ENCODE data around the gene PIGZ.

PIGZ gene

DNA sequence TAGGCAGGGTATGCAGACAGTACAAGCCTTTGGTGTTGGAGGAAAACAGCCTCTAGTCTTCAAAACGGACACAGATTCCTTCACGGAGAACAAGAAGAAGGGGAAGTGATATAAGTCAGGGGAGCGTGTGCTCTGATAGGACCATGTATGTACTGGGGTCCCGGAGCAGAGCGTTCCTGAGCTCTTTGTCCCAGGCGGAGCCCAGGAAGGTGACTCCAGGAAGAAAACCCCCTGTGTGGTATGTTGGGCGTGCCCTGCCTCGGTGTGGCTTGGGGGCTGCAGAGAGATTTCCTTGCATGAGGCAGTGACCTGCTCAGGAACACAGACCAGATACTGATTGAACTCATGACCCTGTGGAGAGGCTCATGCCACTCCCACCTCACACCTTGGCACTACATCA is 39.3 kb upstream of the PIGZ start:
- Histone ChIP-seq H3K9me3 (ENCODE audit: control insufficient read depth, low read length) (no peaks in the 10 kb centered on the region), H3K4me3 (ENCODE audit: low read length) (no peak overlapping the region), H3K27me3 (ENCODE audit: control insufficient read depth, insufficient read depth, low read length) (peaks cover 6% of the 10 kb centered on the region), H3K9ac (ENCODE audit: low read length) (no peak overlapping the region), H3K4me1 (ENCODE audit: control insufficient read depth, insufficient read depth, low read length) (peaks cover 18% of the 10 kb centered on the region), H3K36me3 (ENCODE audit: control insufficient read depth, insufficient read depth, low read length) (no peaks in the 10 kb centered on the region)

DNA sequence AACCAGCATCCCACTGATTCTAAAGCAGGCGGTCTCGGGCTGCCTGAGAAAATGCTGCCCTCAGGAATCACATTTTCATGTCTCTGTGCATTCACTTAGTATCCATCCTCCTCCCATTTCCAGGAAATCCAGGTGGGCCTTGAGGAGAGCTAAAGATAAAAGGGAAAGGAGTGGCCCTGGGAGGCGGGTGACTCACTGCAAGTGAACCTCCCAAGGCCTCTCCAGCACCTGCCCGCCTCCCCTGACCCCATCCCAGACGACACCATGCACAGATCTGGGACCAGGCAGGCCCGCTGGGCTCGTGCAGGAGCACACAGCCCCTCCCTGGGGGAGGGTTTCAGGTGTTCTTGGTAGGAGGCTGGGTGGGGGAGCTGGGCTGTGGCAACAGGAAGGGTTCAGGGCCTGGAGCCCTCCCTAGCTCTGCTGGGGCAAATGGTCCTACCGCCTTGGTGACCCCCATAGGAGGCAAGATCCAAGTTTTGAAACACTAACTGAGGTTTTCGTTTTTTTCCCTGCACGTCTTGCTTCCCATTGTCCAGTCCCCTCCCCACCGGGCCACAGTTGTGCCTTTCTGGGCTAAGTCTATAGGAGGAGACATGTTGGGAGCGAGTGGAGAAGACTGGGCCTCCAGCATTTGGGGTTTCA is 38.8 kb upstream of the PIGZ start:
- Histone ChIP-seq H3K9ac (ENCODE audit: low read length) (no peak overlapping the region), H3K4me3 (ENCODE audit: low read length) (no peak overlapping the region), H3K27me3 (ENCODE audit: control insufficient read depth, insufficient read depth, low read length) (peaks cover 6% of the 10 kb centered on the region), H3K4me1 (ENCODE audit: control insufficient read depth, insufficient read depth, low read length) (peaks cover 18% of the 10 kb centered on the region), H3K36me3 (ENCODE audit: control insufficient read depth, insufficient read depth, low read length) (no peaks in the 10 kb centered on the region), H3K9me3 (ENCODE audit: control insufficient read depth, low read length) (no peaks in the 10 kb centered on the region)

DNA sequence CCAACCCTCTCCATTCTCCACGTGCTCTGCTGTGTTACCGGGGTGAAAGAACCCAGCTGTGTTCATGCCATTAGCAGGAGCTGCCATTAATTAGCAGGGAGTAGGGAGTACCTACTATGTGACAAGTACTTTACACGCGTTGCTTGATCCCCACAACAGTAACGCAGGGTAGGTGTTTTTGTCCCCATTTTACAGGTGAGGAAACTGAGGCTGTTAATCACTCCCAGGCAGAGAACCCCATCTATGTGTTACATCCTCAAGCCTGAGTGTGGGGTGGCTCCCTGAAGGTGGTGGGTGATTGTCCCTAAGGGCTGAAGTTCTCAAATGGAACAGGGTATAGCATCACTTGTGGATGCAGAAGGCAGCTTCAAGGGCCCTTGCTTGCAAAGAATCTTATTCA is 38.2 kb upstream of the PIGZ start:
- Histone ChIP-seq H3K36me3 (ENCODE audit: control insufficient read depth, insufficient read depth, low read length) (no peaks in the 10 kb centered on the region), H3K9ac (ENCODE audit: low read length) (no peak overlapping the region), H3K9me3 (ENCODE audit: control insufficient read depth, low read length) (no peaks in the 10 kb centered on the region), H3K4me1 (ENCODE audit: control insufficient read depth, insufficient read depth, low read length) (peaks cover 18% of the 10 kb centered on the region), H3K4me3 (ENCODE audit: low read length) (no peak overlapping the region), H3K27me3 (ENCODE audit: control insufficient read depth, insufficient read depth, low read length) (peaks cover 6% of the 10 kb centered on the region)

GRCh38 chr3:197006446-197006845 is 37.8 kb upstream of the PIGZ start:
- H3K36me3 ChIP-seq (ENCODE audit: control insufficient read depth, insufficient read depth, low read length) = no peaks in the 10 kb centered on the region

GRCh38 chr3:197003461-197004385 is 35.1 kb upstream of the PIGZ start:
- Histone ChIP-seq H3K9ac (ENCODE audit: low read length) (peak overlapping the region; percentile 73), H3K4me3 (ENCODE audit: low read length) (peak overlapping the region; percentile 20), H3K36me3 (ENCODE audit: control insufficient read depth, insufficient read depth, low read length) (no peaks in the 10 kb centered on the region), H3K27me3 (ENCODE audit: control insufficient read depth, insufficient read depth, low read length) (peaks cover 3% of the 10 kb centered on the region), H3K4me1 (ENCODE audit: control insufficient read depth, insufficient read depth, low read length) (peaks cover 18% of the 10 kb centered on the region), H3K9me3 (ENCODE audit: control insufficient read depth, low read length) (no peaks in the 10 kb centered on the region)

More at GRCh38 chr3:197006446-197006845, 37.8 kb upstream of the PIGZ start:
- H3K4me3 ChIP-seq (ENCODE audit: low read length) = no peak overlapping the region
- H3K27me3 ChIP-seq (ENCODE audit: control insufficient read depth, insufficient read depth, low read length) = peaks cover 6% of the 10 kb centered on the region
- H3K9ac ChIP-seq (ENCODE audit: low read length) = no peak overlapping the region
- H3K9me3 ChIP-seq (ENCODE audit: control insufficient read depth, low read length) = no peaks in the 10 kb centered on the region
- peaks cover 18% of the 10 kb centered on the region for H3K4me1 ChIP-seq (ENCODE audit: control insufficient read depth, insufficient read depth, low read length)

DNA sequence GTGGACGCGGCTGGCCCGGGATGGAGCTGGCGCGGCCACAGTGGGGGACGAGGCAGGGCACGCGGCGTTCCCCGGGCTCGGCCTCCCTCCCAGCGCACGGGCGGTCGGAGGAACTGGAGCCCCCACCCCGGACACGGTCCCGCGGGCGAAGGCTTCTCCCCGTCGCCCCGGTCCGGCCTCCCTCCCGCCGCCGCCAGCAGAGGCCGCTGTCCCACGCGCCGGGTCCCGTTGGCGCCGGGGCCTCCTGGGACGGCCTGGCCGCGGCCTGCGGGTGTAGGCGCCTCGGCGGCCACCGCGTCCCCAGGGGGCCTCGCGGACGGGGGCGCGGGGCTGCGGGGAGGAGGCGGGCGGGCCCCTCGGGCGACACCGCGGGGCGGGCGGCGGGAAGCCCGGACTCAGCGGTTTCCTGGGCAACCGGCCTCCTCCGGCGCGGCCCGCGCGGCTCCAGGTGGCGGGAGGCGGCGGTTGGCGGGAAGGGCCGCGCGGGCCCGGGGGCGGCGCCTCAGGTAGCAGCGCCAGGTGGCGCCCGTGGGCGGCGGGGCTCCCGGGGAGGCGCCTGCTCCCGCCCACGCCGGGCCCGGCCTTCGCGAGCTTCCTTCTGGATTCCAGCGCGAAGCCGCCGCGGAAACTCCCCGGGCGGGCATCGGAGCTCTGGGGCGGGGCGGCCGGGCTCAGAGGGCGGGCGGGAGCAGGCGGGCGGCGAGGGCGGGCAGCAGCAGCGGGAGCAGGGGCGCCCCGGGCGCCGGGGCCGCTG is 34.2 kb upstream of the PIGZ start:
- Histone ChIP-seq H3K4me3 (ENCODE audit: low read length) (no peak overlapping the region), H3K27me3 (ENCODE audit: control insufficient read depth, insufficient read depth, low read length) (peaks cover 3% of the 10 kb centered on the region), H3K4me1 (ENCODE audit: control insufficient read depth, insufficient read depth, low read length) (peaks cover 18% of the 10 kb centered on the region), H3K9me3 (ENCODE audit: control insufficient read depth, low read length) (no peaks in the 10 kb centered on the region), H3K36me3 (ENCODE audit: control insufficient read depth, insufficient read depth, low read length) (no peaks in the 10 kb centered on the region), H3K9ac (ENCODE audit: low read length) (peak overlapping the region; percentile 67)

DNA sequence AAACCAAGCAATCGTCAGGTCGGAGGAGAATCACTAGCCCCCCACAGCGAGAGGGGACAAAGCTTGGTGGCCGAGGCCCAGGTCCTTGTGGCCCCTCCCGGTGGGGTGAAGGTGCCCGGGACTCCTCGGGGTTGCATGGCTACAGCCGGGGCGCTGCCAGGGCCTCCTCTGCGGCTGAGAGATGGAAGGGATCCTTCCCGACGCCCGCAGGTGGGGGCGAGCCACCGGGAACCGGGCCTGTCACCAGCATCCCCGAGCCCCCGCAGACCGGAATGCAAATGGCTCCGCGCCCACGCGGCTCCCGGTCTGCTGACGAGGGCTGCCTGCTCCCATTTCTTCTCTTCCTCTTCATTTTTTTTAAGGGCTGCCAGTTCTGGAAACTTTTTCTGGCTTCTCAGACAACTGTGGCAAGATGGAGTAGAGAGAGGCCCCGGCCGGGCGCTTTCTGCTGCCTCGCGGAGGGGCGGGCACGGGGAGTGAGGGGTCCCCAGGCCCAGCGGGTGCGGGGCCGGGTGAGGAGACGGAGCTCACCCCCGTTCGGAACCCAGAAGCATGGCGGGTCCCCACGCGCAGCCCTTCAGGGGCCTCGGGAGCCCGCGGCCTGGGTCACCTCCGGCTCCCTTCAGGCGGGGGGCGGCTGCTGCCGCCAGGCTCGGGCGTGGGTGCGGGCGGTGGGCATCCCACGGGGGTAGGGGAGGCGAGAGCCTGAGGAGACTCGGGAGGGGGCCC is 33.5 kb upstream of the PIGZ start:
- peak overlapping the region; percentile 67 for H3K9ac ChIP-seq (ENCODE audit: low read length)
- H3K4me3 ChIP-seq (ENCODE audit: low read length) = no peak overlapping the region
- no peaks in the 10 kb centered on the region for H3K36me3 ChIP-seq (ENCODE audit: control insufficient read depth, insufficient read depth, low read length)
- H3K9me3 ChIP-seq (ENCODE audit: control insufficient read depth, low read length) = no peaks in the 10 kb centered on the region
- H3K27me3 ChIP-seq (ENCODE audit: control insufficient read depth, insufficient read depth, low read length) = peaks cover 3% of the 10 kb centered on the region
- peaks cover 12% of the 10 kb centered on the region for H3K4me1 ChIP-seq (ENCODE audit: control insufficient read depth, insufficient read depth, low read length)

GRCh38 chr3:197001106-197001971 is 32.7 kb upstream of the PIGZ start:
- peak overlapping the region; percentile 67 for H3K9ac ChIP-seq (ENCODE audit: low read length)
- peaks cover 3% of the 10 kb centered on the region for H3K27me3 ChIP-seq (ENCODE audit: control insufficient read depth, insufficient read depth, low read length)
- no peak overlapping the region for H3K4me3 ChIP-seq (ENCODE audit: low read length)
- H3K9me3 ChIP-seq (ENCODE audit: control insufficient read depth, low read length) = no peaks in the 10 kb centered on the region
- H3K4me1 ChIP-seq (ENCODE audit: control insufficient read depth, insufficient read depth, low read length) = peaks cover 9% of the 10 kb centered on the region
- H3K36me3 ChIP-seq (ENCODE audit: control insufficient read depth, insufficient read depth, low read length) = no peaks in the 10 kb centered on the region

DNA sequence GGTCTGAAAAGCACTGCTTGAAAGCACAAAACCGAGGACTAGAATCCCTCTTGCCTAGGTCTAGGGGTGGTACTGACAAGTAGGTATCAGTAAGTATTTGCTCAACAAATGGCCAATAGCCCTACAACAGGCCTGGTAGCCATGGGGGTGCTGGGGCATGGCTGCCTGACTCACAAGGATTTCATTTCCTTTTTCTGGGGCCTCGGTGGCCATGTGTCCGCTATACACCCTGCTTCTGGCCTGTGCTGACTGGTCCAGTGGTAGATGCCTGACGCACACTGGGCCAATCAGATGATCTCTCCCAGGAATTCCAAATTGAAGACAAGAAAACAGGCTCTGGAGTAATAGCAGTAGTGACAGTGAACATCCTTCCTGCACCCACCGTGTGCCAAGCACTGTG is 31.6 kb upstream of the PIGZ start:
- H3K4me1 ChIP-seq (ENCODE audit: control insufficient read depth, insufficient read depth, low read length) = peaks cover 9% of the 10 kb centered on the region

GRCh38 chr3:196998966-196999760 is 30.5 kb upstream of the PIGZ start:
- Histone ChIP-seq H3K4me3 (ENCODE audit: low read length) (no peak overlapping the region), H3K9me3 (ENCODE audit: control insufficient read depth, low read length) (no peaks in the 10 kb centered on the region), H3K36me3 (ENCODE audit: control insufficient read depth, insufficient read depth, low read length) (no peaks in the 10 kb centered on the region), H3K9ac (ENCODE audit: low read length) (no peak overlapping the region), H3K27me3 (ENCODE audit: control insufficient read depth, insufficient read depth, low read length) (no peaks in the 10 kb centered on the region), H3K4me1 (ENCODE audit: control insufficient read depth, insufficient read depth, low read length) (peaks cover 7% of the 10 kb centered on the region)

More for the DNA sequence above, 31.6 kb upstream of the PIGZ start:
- H3K4me3 ChIP-seq (ENCODE audit: low read length) = no peak overlapping the region
- H3K36me3 ChIP-seq (ENCODE audit: control insufficient read depth, insufficient read depth, low read length) = no peaks in the 10 kb centered on the region
- peaks cover 3% of the 10 kb centered on the region for H3K27me3 ChIP-seq (ENCODE audit: control insufficient read depth, insufficient read depth, low read length)
- H3K9ac ChIP-seq (ENCODE audit: low read length) = no peak overlapping the region
- no peaks in the 10 kb centered on the region for H3K9me3 ChIP-seq (ENCODE audit: control insufficient read depth, low read length)
